Tibial artery (tissue), 4 donors: Measurements from ENCODE around the gene PLPPR5.

Experiments
- DNase-seq, 2 donors: peaks; one replicate each; pipeline ENCODE4 v3.0.0-alpha.2; 2019
- H3K27ac ChIP-seq, 2 donors: fragments of 200-600 bp; sonication (generic) in 1 of 2; 1 replicate in 1 of 2; 2 replicates in 1 of 2; pipeline ENCODE4 v1.5.1; 2018 to 2019; ENCODE audit warnings: mild to moderate bottlenecking in 1 of 2
- H3K27me3 ChIP-seq, 2 donors: fragments of 200-600 bp; sonication (generic) in 1 of 2; one replicate each; pipeline versions ENCODE4 v1.5.1 to v1.6.0; 2016 to 2019
- H3K36me3 ChIP-seq, 3 donors: fragments of 200-600 bp; sonication (generic) in 2 of 3; one replicate each; pipeline ENCODE4 v1.5.1; 2016 to 2019; ENCODE audit warnings: mild to moderate bottlenecking in 2 of 3
- H3K4me1 ChIP-seq, 4 donors: fragments of 200-600 bp; sonication (generic) in 2 of 4; 1 replicate in 3 of 4; 2 replicates in 1 of 4; pipeline ENCODE4 v1.5.1; 2016 to 2019
- H3K4me3 ChIP-seq, 2 donors: fragments of 200-600 bp; sonication (generic) in 1 of 2; 1 replicate in 1 of 2; 2 replicates in 1 of 2; pipeline ENCODE4 v1.5.1; 2018 to 2019; ENCODE audit warnings: mild to moderate bottlenecking in 2 of 2
- H3K9me3 ChIP-seq, 3 donors: fragments of 200-600 bp; sonication (generic) in 1 of 3; one replicate each; pipeline ENCODE4 v1.5.1; 2016 to 2019
- CTCF ChIP-seq, 2 experiments: fragments of 200-600 bp in 1 of 2; fragments of 450-650 bp in 1 of 2; IDR thresholded peaks; one replicate each; pipeline ENCODE4 v1.5.1; 2017 to 2019; ENCODE audit warnings: antibody characterized with exemption in 2 of 2, mild to moderate bottlenecking in 1 of 2, moderate library complexity in 1 of 2
- intact Hi-C: fragments of 100-400 bp; cut with DNase I; formaldehyde crosslinking; loops from one replicate; pipeline ENCODE4 v1.15.0; 2023; ENCODE audit warnings: low total_unique reads

Gene PLPPR5

GRCh38 chr1:98992844-98993243, 11.8 kb downstream of the PLPPR5 start:
- DNase-seq, result no peak
- Histone ChIP-seq H3K4me3 (no peak overlapping the region), H3K4me1 (no peaks in the 10 kb centered on the region), H3K9me3 (no peaks in the 10 kb centered on the region), H3K36me3 (no peaks in the 10 kb centered on the region), H3K27ac (no peak overlapping the region), H3K27me3 (no peaks in the 10 kb centered on the region)
- TF ChIP-seq CTCF (IDR thresholded peaks at IDR 0.05), result no peak
- intact Hi-C loops, result no loop called here

DNA sequence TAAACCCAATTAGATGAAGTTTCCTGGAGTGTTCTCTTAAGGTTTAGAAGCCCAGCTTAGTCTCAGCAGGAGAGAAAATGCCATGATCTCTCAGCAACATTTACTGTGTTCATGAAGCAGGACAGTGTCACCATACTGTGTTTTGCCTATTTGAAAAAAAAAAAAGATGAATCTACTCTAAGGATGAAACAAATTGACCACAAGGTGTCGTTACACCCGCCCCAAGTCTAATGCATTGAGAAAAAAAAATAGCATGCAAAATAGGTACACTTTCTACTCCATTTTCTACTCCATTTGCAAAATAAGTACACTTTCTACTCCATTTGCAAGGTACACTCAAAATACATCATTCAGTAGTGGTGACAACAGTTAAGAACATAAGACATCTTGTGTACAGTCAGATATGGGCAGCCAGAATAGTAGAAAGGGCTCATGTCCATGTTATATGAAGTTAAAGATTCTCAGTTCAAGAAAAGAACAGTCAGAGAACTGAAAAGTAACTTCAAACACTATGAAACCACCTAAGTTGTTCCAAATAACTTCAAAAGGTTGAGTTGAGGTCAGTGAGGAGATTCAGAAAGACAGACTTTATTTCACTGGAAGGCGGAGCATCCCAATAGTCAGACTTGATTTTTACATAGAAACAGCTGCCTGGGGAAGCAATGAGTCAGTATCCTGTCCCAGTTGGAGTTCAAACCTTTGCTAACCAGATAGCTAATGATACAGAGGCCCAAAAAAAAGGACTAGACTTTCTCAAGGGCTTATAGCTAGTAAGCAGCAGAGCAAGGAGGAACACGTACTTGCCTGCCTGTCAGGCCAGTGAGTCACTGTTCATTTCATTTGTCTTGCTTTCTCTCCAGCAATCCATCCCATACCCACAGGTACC, 13.3 kb downstream of the PLPPR5 start:
- Histone ChIP-seq H3K9me3 (no peaks in the 10 kb centered on the region), H3K27ac (no peak overlapping the region)
- no peak for DNase-seq

DNA sequence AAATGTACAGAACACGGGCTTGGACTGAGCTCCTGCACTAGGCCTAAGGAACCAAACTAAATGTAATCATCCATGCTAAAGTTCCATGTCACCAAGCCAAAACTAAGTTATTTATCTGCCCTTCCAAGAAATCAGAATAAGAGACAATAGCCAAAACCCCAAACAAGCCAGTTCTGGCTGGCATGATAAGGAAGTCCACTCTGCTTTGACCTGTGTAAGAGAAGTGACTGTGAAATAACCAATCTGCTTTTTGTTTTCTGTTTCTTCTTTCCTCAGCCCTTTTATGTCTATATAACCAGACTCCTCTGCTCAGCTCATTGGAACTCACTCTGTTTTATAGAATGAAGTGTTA, 15.1 kb downstream of the PLPPR5 start:
- H3K4me1 ChIP-seq, result no peaks in the 10 kb centered on the region
- H3K4me3 ChIP-seq, result no peak overlapping the region
- H3K27me3 ChIP-seq, result no peaks in the 10 kb centered on the region
- no peak overlapping the region for H3K27ac ChIP-seq
- intact Hi-C loops, result no loop called here
- H3K36me3 ChIP-seq, result no peaks in the 10 kb centered on the region
- no peaks in the 10 kb centered on the region for H3K9me3 ChIP-seq
- TF ChIP-seq CTCF (IDR thresholded peaks at IDR 0.05), result no peak
- DNase-seq, result no peak

More for the DNA sequence above, 13.3 kb downstream of the PLPPR5 start:
- Histone ChIP-seq H3K36me3 (no peaks in the 10 kb centered on the region), H3K27me3 (no peaks in the 10 kb centered on the region), H3K4me3 (no peak overlapping the region), H3K4me1 (no peaks in the 10 kb centered on the region)
- no peak for TF ChIP-seq CTCF (IDR thresholded peaks at IDR 0.05)
- intact Hi-C loops, result no loop called here

GRCh38 chr1:98988904-98989555, 15.6 kb downstream of the PLPPR5 start:
- Histone ChIP-seq H3K27ac (no peak overlapping the region), H3K9me3 (no peaks in the 10 kb centered on the region), H3K4me1 (no peaks in the 10 kb centered on the region), H3K27me3 (no peaks in the 10 kb centered on the region), H3K36me3 (no peaks in the 10 kb centered on the region), H3K4me3 (no peak overlapping the region)
- DNase-seq, result no peak
- no peak for TF ChIP-seq CTCF (IDR thresholded peaks at IDR 0.05)
- intact Hi-C loops, result no loop called here

DNA sequence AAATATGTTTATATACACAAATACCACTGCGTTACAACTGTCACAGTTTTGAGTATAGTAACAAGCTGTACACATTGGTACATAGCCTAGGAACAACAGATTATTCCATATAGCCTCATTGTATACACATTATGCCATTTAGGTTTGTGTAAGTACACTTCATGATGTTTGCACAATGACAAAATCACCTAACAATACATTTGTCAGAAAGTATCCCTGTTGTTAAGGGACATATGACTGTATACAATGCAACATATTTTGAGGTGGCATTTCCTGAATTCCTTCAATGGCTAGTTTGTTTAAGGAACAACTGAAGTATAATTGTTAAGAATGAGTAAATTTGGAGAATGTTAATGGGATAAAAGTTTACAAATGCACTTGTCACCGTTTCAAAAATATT, 19.0 kb downstream of the PLPPR5 start:
- no peaks in the 10 kb centered on the region for H3K9me3 ChIP-seq
- H3K4me1 ChIP-seq, result no peaks in the 10 kb centered on the region
- no peak overlapping the region for H3K27ac ChIP-seq
- H3K27me3 ChIP-seq, result no peaks in the 10 kb centered on the region
- DNase-seq, result no peak
- intact Hi-C loops, result no loop called here
- no peak overlapping the region for H3K4me3 ChIP-seq
- TF ChIP-seq CTCF (IDR thresholded peaks at IDR 0.05), result no peak
- H3K36me3 ChIP-seq, result no peaks in the 10 kb centered on the region
